ENCODE measurements around the gene MTG2.

- TF ChIP-seq CTCF (IDR thresholded peaks at IDR 0.05): no peak
- no peak for TF ChIP-seq POLR2A (IDR thresholded peaks at IDR 0.05)
Observed at GRCh38 chr20:62143957-62144825, 38.6 kb upstream of the MTG2 start.

Data from ovary (tissue), 3 donors.